B cell (primary cell): Measurements from ENCODE around the gene HERC5. TPM values are rescaled to one million over a fixed set of nuclear protein-coding genes. Genes with fewer than 3 reads are reported as not detected.
"Not testable (repeated sequence)": the region's sequence is repeated elsewhere in the genome, so short reads cannot be mapped to it uniquely, and the experiment has no call there.

Source experiments
- ATAC-seq: fragments of 200-7000 bp; cut with Tn5 transposase; one replicate; pipeline ENCODE4 v1.10.0; 2021; ENCODE audit warnings: low read depth, mild to moderate bottlenecking, moderate number of reproducible peaks, moderate library complexity
- CTCF ChIA-PET: fragments of 350-600 bp; sonication (Branson Sonifier 250); formaldehyde crosslinking; loops from one replicate; lab custom pipeline; 2021; ENCODE audit warnings: antibody characterized with exemption, inconsistent platforms; lab: Charles Lee
- POLR2A ChIA-PET: fragments of 350-600 bp; sonication (Branson Sonifier 250); formaldehyde crosslinking; loops from one replicate; lab custom pipeline; 2021; ENCODE audit warnings: antibody characterized with exemption; lab: Charles Lee
- DNase-seq: peaks from one replicate; pipeline ENCODE4 v3.0.0; 2013
- H2AFZ ChIP-seq: 2 replicates; pipeline ENCODE4 v1.6.1; 2012; ENCODE audit warnings: mild to moderate bottlenecking, low read depth, low read length; ENCODE audit not compliant: insufficient read depth, poor library complexity, severe bottlenecking
- H3K27ac ChIP-seq, 2 donors: 1 replicate in 1 of 2; 2 replicates in 1 of 2; pipeline ENCODE4 v1.5.1; 2012 to 2013; ENCODE audit warnings: low read length in 2 of 2, mild to moderate bottlenecking in 2 of 2, moderate library complexity in 1 of 2
- H3K27me3 ChIP-seq, 4 experiments: fragments of 200-600 bp in 1 of 4; sonication (generic) in 1 of 4; replicated peaks in 1 of 4; 1 replicate in 2 of 4; 2 replicates in 2 of 4; pipeline versions ENCODE4 v1.6.1 to v1.7.0; 2013 to 2016; ENCODE audit warnings: low read length in 3 of 4, mild to moderate bottlenecking in 2 of 4, mixed read lengths in 1 of 4, moderate library complexity in 1 of 4; ENCODE audit not compliant: insufficient read depth in 4 of 4, control insufficient read depth in 3 of 4; ENCODE audit errors: control extremely low read depth in 1 of 4
- H3K36me3 ChIP-seq, 2 experiments: replicated peaks in 1 of 2; 1 replicate in 1 of 2; 2 replicates in 1 of 2; pipeline versions ENCODE4 v1.6.1 to v1.7.1; 2013; ENCODE audit warnings: low read length in 1 of 2; ENCODE audit not compliant: insufficient read depth in 2 of 2, control insufficient read depth in 1 of 2; ENCODE audit errors: control extremely low read depth in 1 of 2, extremely low read depth in 1 of 2
- H3K4me1 ChIP-seq, 2 donors: fragments of 200-600 bp in 1 of 2; sonication (generic) in 1 of 2; 1 replicate in 1 of 2; 2 replicates in 1 of 2; pipeline versions ENCODE4 v1.5.1 to v1.6.1; 2013 to 2017; ENCODE audit warnings: low read length in 2 of 2; ENCODE audit not compliant: control insufficient read depth in 2 of 2, insufficient read depth in 2 of 2
- H3K4me2 ChIP-seq: replicated peaks from 2 replicates; pipeline ENCODE3; 2012; ENCODE audit warnings: mild to moderate bottlenecking, low read depth, low read length; ENCODE audit not compliant: poor library complexity, severe bottlenecking
- H3K4me3 ChIP-seq, 5 experiments: fragments of 200-600 bp in 1 of 5; sonication (generic) in 1 of 5; 1 replicate in 3 of 5; 2 replicates in 2 of 5; pipeline versions ENCODE4 v1.5.1 to v1.7.0; 2011 to 2016; ENCODE audit warnings: low read length in 4 of 5, mild to moderate bottlenecking in 4 of 5, low read depth in 2 of 5, control low read depth in 1 of 5, moderate library complexity in 1 of 5; ENCODE audit not compliant: insufficient read depth in 1 of 5; ENCODE audit errors: control extremely low read depth in 1 of 5, extremely low read depth in 1 of 5
- H3K79me2 ChIP-seq: fragments of 200-600 bp; sonication (generic); one replicate; pipeline ENCODE4 v1.6.0; 2016; ENCODE audit warnings: low read length; ENCODE audit not compliant: control insufficient read depth, insufficient read depth
- H3K9ac ChIP-seq: fragments of 200-600 bp; sonication (generic); 2 replicates; pipeline ENCODE4 v1.6.1; 2017; ENCODE audit warnings: mild to moderate bottlenecking, low read length, moderate library complexity
- H3K9me3 ChIP-seq, 3 donors: one replicate each; pipeline versions ENCODE4 v1.6.1 to v1.7.1; 2013; ENCODE audit warnings: low read length in 2 of 3; ENCODE audit not compliant: control insufficient read depth in 2 of 3, insufficient read depth in 1 of 3; ENCODE audit errors: control extremely low read depth in 1 of 3
- H4K20me1 ChIP-seq: 2 replicates; pipeline ENCODE4 v1.6.0; 2012; ENCODE audit warnings: mild to moderate bottlenecking, low read length; ENCODE audit not compliant: insufficient read depth, control insufficient read depth, poor library complexity, severe bottlenecking
- H3K27ac Mint-ChIP-seq: one replicate; pipeline ENCODE4 v1.8.0; 2021; ENCODE audit warnings: mixed read lengths
- H3K27me3 Mint-ChIP-seq: one replicate; pipeline ENCODE4 v1.8.0; 2021; ENCODE audit warnings: mixed read lengths
- H3K4me1 Mint-ChIP-seq: one replicate; pipeline ENCODE4 v1.8.0; 2021; ENCODE audit warnings: mixed read lengths
- H3K4me3 Mint-ChIP-seq: one replicate; pipeline ENCODE4 v1.8.0; 2021; ENCODE audit warnings: mixed read lengths
- H3K9me3 Mint-ChIP-seq: one replicate; pipeline ENCODE4 v1.8.0; 2022; ENCODE audit warnings: mixed read lengths; ENCODE audit not compliant: insufficient read depth
- EZH2 ChIP-seq: IDR thresholded peaks from 2 replicates; pipeline ENCODE4 v1.6.1; 2012; ENCODE audit warnings: borderline replicate concordance, low read depth, mild to moderate bottlenecking, moderate library complexity, low read length; ENCODE audit not compliant: insufficient read depth, poor library complexity, severe bottlenecking
- WGBS: methylation state at CpG from one replicate; pipeline ENCODE4 v1.1.5; 2013; ENCODE audit warnings: missing lambda C conversion rate; ENCODE audit not compliant: insufficient coverage; 5-methylcytosine and 5-hydroxymethylcytosine counted together
- intact Hi-C: fragments of 100-400 bp; cut with micrococcal nuclease; formaldehyde crosslinking; loops from one replicate; pipeline ENCODE4 v1.10.0; 2022
- polyA plus RNA-seq: library from polyadenylated mRNA; depleted of rRNA; stranded (reverse); fragments of >200 nt; gene quantifications from 2 replicates; pipeline ENCODE4 v1.2.3, GENCODE V29; 2012
- total RNA-seq, 2 donors: library from RNA; stranded (reverse); fragments of 120-200 nt in 1 of 2; gene quantifications; 1 replicate in 1 of 2; 2 replicates in 1 of 2; pipeline versions ENCODE4 v1.2.3 to v1.2.4, GENCODE V29; 2013 to 2022
- TF ChIP-seq, protein P1 (sequence below): fragments of 200-600 bp; IDR thresholded peaks from one replicate; pipeline ENCODE4 v1.8.0; 2022; ENCODE audit warnings: antibody characterized with exemption, mild to moderate bottlenecking

HERC5 gene
- total and polyA plus RNA-seq, 2 donors (not counting 1 experiment from before 2014, with no cell fraction given): 1.9 to 10.6 TPM

DNA sequence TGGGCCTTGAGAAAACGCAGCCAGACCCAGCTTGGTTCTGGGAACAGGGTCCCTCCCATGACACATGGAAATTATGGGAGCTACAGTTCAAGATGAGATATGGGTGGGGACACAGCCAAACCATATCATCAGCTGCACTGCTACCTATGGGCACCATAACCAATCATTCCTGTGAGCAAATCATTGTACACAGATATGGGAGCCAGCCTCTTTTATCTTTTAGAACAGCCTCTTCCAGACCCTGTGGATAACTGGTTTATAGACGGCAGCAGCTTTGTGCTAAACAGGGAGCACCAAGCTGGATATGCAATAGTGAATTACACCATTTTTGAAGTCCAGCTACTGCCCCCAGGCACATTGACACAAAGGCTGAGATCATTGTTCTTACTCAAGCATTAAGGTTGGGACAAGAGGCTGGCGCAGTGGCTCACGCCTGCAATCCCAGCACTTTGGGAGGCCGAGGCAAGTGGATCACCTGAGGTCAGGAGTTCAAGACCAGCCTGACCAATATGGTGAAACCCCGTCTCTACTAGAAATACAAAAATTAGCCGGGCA, 8.6 kb upstream of the HERC5 start:
- H3K36me3 ChIP-seq, H3K4me1 Mint-ChIP-seq, H3K27me3 ChIP-seq, H3K4me3 Mint-ChIP-seq, H3K27me3 Mint-ChIP-seq, H3K9me3 ChIP-seq, H3K4me2 ChIP-seq, DNase-seq, H4K20me1 ChIP-seq, H3K9ac ChIP-seq, H3K4me1 ChIP-seq, H2AFZ ChIP-seq, ATAC-seq, intact Hi-C loops, H3K27ac Mint-ChIP-seq, H3K27ac ChIP-seq, H3K79me2 ChIP-seq, H3K9me3 Mint-ChIP-seq, CTCF ChIA-PET, H3K4me3 ChIP-seq: not testable (repeated sequence)
- POLR2A ChIA-PET: interaction anchor here (0.7 kb wide), 1 partner anchor 8 kb away, joined by 3 read pairs; the partner anchor contains the start of gene HERC5
- 92% methylated on average over 2 of the region's 7 CpGs for WGBS

DNA sequence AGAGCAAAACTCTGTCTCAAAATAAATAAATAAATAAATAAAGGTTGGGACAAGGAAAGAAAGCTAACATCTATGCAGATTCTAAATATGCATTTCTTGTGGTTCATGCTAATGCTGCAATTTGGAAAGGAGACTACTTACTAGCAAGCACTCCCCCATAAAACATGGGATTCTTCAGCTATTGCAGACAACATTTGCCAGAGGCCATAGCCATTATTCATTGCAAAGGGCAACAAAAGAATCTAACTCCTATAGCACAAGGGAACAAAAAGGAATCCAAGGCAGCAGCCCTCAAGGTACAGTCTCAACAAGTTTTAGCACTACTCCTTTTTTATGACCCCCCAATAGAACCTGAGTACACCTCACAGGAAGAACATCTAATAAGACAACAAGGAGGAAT, 8.0 kb upstream of the HERC5 start:
- H3K4me2 ChIP-seq: no peak overlapping the region
- CTCF ChIA-PET: interaction anchor here (1.0 kb wide), 1 partner anchor 66 kb away, joined by 3 read pairs; no protein-coding TSS in a partner anchor
- H2AFZ ChIP-seq: no peak overlapping the region
- no peaks in the 10 kb centered on the region for H4K20me1 ChIP-seq
- H3K36me3 ChIP-seq: no peaks in the 10 kb centered on the region
- Mint-ChIP-seq H3K4me1 (no peaks in the 10 kb centered on the region), H3K9me3 (peaks cover 2% of the 10 kb centered on the region), H3K4me3 (no peak overlapping the region), H3K27ac (no peak overlapping the region), H3K27me3 (no peaks in the 10 kb centered on the region)
- H3K27me3 ChIP-seq: no peaks in the 10 kb centered on the region
- no peak overlapping the region for H3K9ac ChIP-seq
- ATAC-seq (no peak), DNase-seq (no peak)
- POLR2A ChIA-PET: no interaction called here
- H3K4me1 ChIP-seq: no peaks in the 10 kb centered on the region
- no peak overlapping the region for H3K27ac ChIP-seq
- no peak overlapping the region for H3K4me3 ChIP-seq
- intact Hi-C loops: no loop called here
- peaks cover 0 to 7% (median 1%) of the 10 kb centered on the region in 3 donors for H3K9me3 ChIP-seq
- no peaks in the 10 kb centered on the region for H3K79me2 ChIP-seq
- no peak for TF ChIP-seq EZH2
- TF ChIP-seq, protein P1, sequence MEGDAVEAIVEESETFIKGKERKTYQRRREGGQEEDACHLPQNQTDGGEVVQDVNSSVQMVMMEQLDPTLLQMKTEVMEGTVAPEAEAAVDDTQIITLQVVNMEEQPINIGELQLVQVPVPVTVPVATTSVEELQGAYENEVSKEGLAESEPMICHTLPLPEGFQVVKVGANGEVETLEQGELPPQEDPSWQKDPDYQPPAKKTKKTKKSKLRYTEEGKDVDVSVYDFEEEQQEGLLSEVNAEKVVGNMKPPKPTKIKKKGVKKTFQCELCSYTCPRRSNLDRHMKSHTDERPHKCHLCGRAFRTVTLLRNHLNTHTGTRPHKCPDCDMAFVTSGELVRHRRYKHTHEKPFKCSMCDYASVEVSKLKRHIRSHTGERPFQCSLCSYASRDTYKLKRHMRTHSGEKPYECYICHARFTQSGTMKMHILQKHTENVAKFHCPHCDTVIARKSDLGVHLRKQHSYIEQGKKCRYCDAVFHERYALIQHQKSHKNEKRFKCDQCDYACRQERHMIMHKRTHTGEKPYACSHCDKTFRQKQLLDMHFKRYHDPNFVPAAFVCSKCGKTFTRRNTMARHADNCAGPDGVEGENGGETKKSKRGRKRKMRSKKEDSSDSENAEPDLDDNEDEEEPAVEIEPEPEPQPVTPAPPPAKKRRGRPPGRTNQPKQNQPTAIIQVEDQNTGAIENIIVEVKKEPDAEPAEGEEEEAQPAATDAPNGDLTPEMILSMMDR: no peak
